Esophagus squamous epithelium (tissue), 4 donors: ENCODE data around the gene PCDH9.

Source experiments
- CTCF ChIP-seq, 6 experiments: fragments of 450-650 bp in 4 of 6; fragments of 200-600 bp in 2 of 6; sonication (generic) in 2 of 6; IDR thresholded peaks; one replicate each; pipeline ENCODE4 v1.5.1; 2016 to 2019; ENCODE audit warnings: antibody characterized with exemption in 6 of 6, mild to moderate bottlenecking in 4 of 6, moderate library complexity in 4 of 6
- POLR2A ChIP-seq, 4 donors: fragments of 450-650 bp; IDR thresholded peaks; one replicate each; pipeline ENCODE4 v1.6.1; 2017; ENCODE audit warnings: antibody characterized with exemption in 4 of 4, mild to moderate bottlenecking in 4 of 4, moderate library complexity in 3 of 4

GRCh38 chr13:66855131-66855530 lies 375.0 kb downstream of the PCDH9 start:
- TF ChIP-seq CTCF (IDR thresholded peaks at IDR 0.05) (no peak), POLR2A (IDR thresholded peaks at IDR 0.05) (no peak)
